ENCODE data around the gene ARHGAP45. TPM values are rescaled to one million over a fixed set of nuclear protein-coding genes. Genes with fewer than 3 reads are reported as not detected.

The ARHGAP45 gene
- total RNA-seq, 1 donor from 2014 or later, result 26.2 TPM

DNA sequence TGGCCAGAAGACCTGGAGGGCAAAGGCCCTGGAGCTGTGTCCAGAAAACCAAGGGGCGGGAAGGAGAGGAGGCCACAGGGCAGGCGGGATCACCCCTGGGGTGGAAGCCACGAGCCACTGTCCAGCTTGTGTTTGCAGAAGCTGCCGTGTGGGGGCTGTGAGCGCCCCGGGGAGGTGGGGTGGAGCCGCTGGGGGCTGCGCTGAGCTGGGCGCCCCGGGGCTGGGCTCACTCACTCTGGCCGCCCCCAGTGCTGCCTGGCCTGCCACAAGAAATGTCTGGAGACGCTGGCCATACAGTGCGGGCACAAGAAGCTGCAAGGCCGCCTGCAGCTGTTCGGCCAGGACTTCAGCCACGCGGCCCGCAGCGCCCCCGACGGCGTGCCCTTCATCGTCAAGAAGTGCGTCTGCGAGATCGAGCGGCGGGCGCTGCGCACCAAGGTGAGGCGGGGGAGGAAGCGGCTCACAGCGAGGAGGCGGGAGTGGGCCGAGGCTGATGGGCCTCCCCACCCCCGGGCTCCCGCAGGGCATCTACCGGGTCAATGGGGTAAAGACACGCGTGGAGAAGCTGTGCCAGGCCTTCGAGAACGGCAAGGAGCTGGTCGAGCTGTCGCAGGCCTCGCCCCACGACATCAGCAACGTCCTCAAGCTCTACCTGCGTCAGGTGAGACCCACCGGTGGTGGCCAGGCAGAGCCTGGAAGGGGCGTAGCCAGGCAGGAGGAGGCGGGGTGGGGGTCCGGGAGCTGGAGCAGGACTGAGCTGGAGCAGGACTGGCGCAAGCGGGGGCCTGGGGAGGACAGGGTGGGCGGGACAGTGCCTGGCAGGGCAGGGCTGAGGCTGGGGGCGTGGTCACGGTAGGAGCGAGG is 14.6 kb downstream of the ARHGAP45 start:
- intact Hi-C loops (cut with DNase I), result no loop called here
- ATAC-seq, result no peak

DNA sequence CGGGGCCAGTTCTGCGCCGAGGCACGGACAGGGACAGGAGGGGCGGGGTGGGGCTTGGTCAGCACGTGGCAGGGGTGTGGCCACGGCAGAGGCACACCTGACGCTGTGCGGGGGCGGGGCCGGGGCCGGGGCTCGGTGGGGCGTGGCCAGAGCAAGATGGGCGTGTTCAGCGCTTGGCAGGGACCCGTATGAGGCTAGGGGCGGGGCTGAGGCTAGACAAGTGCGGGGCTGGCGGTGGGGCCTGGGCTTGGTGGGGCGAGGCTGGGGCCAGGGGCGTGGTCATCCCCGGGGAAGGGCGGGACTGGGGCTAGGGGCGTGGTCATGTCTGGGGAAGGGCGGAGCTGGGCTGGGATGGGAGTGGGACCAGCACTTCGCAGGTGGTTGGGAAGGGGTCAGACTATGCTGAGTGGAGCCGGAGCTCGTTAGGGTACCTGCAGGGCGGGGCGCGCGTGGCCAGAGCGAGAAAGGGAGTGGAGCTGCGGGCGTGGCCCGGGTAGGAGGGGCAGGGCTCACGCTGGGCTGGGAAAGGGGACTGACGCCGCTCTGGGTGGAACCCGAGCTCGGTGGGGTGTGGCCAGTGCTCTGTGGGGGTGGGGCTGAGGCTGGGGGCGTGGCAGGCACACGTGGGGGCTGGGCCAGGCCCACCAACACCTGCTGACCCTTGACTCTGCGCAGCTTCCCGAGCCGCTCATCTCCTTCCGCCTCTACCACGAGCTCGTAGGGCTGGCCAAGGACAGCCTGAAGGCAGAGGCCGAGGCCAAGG is 15.4 kb downstream of the ARHGAP45 start:
- ATAC-seq (peak; percentile 52), DNase-seq (ENCODE audit: low spot score) (no peak)
- intact Hi-C loops (cut with DNase I), result no loop called here

More for the DNA sequence above, 14.6 kb downstream of the ARHGAP45 start:
- peak; percentile 57 for DNase-seq (ENCODE audit: low spot score)

DNA sequence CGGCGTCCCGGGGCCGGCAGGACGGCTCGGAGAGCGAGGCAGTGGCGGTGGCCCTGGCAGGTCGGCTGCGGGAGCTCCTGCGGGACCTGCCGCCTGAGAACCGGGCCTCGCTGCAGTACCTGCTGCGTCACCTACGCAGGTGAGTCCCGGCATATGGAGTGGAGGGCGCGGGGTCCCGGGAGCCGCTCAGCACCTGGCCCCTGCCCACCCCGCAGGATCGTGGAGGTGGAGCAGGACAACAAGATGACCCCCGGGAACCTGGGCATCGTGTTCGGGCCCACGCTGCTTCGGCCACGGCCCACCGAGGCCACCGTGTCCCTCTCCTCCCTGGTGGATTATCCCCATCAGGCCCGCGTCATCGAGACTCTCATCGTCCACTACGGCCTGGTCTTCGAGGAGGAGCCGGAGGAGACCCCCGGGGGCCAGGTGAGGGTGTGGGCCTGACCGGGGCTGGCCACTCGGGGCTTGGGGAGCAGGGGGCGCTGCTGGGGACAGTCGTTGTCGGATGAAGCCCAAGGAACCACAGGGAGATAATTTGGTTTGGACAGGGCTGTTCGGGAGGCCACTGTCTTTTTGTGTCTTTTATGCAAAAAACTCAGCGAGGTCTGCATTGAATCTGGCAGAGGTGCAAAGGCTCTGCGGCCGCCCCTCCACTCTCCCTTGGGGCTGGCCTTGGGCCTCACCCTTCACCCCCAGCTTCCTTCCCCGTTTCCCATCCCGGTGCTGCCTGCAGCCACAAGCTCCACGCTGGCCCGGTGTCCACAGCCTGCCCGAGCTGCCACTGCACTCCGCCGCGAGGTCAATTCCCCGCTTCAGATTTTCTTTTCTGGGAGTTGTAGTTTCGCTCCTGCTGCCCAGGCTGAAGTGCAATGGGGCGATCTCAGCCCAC is 16.2 kb downstream of the ARHGAP45 start:
- no peak for ATAC-seq
- intact Hi-C loops (cut with DNase I), result no loop called here
- DNase-seq (ENCODE audit: low spot score), result no peak

DNA sequence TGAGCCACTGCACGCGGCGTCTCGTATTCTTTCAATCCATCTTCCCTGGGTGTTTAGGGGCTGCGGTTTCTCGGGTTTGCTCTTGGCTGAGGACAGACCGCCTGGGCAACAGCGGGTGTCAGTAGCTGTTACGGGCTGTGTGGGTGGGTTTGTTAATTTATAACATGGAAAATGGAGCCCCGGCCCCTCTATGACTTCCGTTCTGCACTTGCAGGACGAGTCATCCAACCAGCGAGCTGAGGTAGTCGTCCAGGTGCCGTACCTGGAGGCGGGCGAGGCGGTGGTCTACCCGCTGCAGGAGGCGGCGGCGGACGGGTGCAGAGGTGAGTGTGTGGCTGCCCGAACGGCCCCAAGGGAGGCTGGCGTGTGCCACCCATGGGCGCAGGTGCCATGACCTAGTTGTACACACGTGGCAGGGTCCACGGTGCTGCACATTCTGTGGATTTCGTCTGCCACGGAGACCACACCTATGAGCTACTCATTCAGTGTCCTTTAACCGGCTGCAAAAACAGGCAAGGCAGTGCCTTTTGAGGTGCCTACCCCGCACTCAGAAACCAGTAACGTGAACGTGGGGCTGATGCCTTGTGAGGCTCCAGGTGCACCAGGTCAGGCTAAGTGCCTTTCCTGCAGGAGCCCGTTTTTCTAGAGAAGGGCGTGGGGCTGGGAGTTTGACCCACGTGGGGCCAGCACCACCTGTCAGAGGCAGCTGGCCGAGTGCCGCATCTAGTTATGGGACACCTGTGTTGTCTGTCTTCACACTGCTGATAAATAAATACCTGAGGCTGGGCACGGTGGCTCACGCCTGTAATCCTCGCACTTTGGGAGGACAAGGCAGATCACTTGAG is 17.3 kb downstream of the ARHGAP45 start:
- ATAC-seq (no peak), DNase-seq (ENCODE audit: low spot score) (no peak)
- intact Hi-C loops (cut with DNase I), result no loop called here

DNA sequence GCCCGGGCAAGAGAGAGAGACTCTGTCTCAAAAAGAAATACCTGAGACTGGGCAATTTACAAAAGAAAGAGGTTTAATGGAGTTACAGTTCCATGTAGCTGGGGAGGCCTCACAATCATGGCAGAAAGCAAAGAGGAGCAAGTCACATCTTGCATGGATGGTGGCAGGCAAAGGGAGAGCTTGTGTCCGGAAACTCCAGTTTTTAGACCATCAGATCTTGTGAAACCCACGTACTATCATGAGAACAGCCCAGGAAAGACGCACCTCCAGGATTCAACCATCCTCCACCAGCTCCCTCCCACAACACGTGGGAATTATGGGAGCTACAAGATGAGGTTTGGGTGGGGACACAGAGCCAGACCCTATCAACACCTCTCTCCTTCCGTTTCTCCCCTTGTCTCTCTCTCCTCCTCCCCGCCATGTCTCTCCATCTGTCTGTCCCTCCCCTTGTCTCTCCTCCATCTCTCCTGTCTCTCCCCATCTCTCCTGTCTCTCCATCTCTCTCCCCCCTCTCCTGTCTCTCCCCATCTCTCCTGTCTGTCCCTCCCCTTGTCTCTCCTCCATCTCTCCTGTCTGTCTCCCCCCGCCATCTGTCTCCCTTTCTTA is 18.2 kb downstream of the ARHGAP45 start:
- no peak for DNase-seq (ENCODE audit: low spot score)
- intact Hi-C loops (cut with DNase I), result no loop called here

DNA sequence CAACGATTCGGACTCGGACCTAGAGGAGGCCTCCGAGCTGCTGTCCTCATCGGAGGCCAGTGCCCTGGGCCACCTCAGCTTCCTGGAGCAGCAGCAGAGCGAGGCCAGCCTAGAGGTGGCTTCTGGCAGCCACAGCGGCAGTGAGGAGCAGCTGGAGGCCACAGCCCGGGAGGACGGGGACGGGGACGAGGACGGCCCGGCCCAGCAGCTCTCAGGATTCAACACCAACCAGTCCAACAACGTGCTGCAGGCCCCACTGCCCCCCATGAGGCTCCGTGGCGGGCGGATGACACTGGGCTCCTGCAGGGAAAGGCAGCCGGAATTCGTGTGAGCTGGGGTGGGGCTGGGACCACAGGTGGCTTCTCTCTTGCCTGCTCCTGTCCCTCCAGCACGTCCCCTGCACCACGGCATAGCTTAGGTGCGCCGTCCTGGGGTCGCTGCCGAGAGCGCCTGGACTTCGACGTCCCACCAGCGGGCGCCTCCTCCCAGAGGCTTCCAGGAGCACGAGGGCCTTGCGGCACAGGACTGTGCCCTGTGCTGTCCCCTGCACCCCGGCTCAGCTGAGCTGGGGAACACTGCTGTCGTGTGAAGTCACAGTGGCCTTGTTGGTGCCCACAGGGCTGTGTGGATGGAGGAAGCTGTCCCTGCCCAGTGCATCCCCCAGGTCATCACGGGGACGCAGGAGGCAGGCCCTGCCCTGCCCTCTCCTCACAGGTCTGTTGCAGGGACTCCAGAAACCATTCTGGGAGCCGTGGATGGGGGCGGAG is 18.9 kb downstream of the ARHGAP45 start:
- no peak for DNase-seq (ENCODE audit: low spot score)
- intact Hi-C loops (cut with DNase I), result no loop called here

More for the DNA sequence above, 18.2 kb downstream of the ARHGAP45 start:
- no peak for ATAC-seq

DNA sequence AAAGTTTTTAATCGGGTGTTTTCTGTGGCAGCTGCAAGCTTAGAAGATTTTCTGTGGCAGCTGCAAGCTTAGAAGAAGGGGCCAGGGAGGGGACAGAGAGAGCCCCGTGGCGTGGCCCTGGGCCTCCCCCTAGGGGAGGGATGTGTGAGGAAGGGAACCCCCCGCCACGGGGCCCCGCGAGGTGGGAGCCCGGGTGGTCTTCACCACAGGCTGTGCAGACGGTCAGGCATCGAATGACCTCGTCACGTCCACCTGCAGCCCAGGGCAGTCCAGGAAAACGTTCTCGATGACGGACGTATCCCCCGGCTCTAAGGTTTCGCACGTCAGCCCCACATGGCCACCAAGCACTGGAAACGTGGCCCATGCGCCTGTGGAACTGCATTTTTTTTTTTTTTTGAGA is 19.6 kb downstream of the ARHGAP45 start:
- DNase-seq (ENCODE audit: low spot score) (no peak), ATAC-seq (no peak)
- intact Hi-C loops (cut with DNase I), result no loop called here

More for the DNA sequence above, 18.9 kb downstream of the ARHGAP45 start:
- no peak for ATAC-seq

DNA sequence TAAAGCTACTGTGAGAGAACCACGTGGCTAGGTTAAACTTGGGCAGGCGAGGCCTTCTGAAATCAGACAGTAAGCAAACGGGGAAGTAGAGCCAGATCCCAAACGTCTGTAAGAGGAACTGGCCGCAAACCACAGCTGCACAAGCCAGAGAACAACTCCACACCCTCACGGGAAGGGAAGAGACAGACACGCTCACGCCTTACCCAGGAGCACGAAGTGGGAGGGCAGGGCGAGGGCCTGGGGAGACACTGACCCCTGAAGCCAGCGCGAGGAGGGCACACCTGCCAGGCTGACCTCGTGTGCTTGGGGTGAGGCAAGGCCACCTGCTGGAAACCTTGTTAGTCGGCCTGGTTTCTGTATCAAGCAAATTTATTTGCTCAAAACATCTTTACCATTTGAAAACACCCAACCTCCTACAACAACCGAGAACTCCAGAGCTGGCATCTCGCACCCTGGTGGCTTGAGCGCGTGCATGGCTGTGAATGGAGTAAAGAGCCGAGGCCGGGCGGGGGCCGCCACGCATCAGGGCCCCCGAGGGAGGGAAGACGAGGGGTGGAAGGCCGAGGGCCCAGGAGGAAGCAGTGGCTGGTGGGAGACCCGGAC is 20.9 kb downstream of the ARHGAP45 start:
- intact Hi-C loops (cut with DNase I), result no loop called here
- ATAC-seq (peak; percentile 86), DNase-seq (ENCODE audit: low spot score) (no peak)

DNA sequence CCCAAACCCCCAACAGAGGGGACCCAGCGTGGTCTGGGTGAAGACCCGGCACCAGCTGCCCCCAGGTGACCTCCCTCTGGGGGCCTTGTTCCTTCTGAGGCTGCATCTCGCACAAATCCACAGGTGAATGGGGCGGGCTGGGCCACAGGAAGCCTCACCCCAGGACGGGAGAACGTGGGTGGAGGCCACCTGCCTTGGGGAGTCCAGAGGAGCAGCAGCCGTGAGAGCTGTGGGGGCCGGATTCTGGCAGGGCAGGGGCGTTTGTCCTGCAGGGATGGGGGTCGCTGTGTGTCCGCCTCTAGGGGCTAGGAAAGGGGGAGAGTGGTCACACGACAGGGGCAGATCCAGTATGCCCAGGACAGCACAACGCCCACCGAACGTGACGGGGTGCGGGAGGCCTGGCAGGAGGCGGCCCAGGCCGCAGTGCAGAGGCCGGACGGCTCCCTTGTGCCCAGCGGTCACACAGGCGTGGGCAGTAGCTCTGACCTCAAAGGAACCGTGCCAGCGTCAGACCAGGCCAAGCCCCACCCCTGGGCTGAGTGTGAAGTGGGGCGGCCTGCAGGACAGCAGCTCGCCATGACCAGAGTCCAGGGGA is 21.5 kb downstream of the ARHGAP45 start:
- ATAC-seq (peak; percentile 51), DNase-seq (ENCODE audit: low spot score) (no peak)
- intact Hi-C loops (cut with DNase I), result no loop called here

DNA sequence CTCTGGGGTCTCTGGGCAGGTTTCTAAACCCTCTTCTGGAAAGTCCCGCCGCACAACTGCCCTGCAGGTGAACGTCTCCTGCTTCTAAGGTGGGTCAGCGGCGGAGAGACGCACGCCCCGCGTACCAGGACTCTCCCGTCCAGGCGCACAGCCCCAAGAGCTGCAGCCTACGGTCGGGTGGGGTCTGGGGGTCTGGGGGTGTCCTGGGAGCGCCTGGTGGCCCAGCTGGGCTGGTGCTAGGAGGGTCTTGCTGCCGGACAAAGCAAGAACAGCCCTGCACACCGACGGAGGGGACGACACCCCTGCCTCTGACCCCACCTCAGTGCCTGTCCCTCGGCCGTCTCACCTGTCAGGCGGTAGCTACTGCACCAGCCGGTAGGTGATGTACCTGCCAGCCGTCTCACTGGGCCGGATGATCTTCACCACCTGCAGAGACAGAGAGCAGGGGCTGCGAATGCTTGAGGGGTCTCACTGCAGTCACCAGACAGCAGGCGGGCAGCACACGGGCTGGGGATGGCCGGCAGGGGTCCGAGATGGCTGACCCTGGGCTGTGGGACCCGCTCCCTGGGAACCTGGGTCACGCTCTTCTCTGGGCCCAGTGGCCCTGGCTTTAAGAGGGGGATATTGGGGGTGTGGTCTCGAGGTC is 22.3 kb downstream of the ARHGAP45 start:
- ATAC-seq (no peak), DNase-seq (ENCODE audit: low spot score) (no peak)
- intact Hi-C loops (cut with DNase I), result no loop called here

DNA sequence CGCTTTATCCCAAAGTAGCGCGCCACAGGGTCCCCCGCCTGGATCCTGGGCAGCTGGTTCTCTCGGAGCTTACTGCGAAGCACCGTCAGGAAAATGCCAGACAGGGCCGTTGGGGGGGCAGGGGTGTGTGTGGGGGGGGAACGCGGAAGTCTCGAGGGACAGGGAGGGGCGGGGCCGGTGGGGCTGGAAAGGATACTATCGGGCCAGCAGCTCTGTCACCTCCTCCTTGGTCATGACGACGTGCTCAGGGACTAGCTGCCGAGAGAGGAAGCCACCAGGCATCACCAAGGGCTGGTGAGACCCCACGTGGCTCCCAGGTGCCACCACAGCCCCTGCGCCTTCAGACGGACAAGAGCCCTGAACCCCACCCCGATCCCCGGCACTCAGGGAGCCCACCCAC is 22.9 kb downstream of the ARHGAP45 start:
- intact Hi-C loops (cut with DNase I), result loop anchor here (5.0 kb wide), 1 partner anchor 53 kb away; no protein-coding TSS in a partner anchor
- DNase-seq (ENCODE audit: low spot score) (no peak), ATAC-seq (no peak)

DNA sequence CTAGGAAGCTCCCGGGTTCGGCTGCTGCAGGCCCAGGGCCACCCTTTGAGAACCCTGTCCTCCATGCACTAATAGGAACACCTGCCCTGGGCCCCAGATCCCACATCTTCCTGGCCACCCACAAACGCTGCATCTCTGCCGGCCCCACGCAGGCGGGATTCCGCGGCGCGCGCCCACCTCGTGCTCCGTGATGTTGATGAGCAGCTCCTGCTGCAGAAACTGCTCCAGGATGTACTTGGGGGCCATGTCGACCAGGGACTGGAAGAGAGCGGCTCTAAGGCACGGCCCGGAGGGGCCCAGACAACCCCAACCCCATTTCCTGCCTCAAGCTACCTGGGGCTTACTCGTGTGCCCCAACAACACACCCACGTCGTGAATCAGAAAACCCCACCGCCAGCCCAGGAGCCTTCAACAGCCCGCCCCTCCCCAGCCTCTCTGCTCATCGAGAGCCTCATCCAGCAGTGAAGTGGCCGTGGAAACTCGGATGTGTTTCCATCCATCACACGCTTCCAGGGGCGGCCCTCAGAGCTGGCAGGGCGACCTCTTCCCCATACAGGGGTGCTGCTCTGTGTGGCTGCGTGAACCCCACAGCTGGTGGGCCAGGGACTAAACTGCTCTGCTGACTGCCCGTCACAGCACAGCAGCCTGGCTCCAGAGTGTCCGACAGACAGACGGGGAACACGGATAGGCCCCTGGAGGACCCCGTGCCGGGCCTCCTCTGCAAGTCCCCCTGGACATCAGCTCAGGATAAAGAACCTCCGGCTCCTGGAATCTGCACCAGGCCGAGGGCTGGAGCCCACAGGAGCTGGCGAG is 24.0 kb downstream of the ARHGAP45 start:
- no peak for ATAC-seq
- no peak for DNase-seq (ENCODE audit: low spot score)
- intact Hi-C loops (cut with DNase I), result loop anchor here (5.0 kb wide), 1 partner anchor 54 kb away; no protein-coding TSS in a partner anchor

DNA sequence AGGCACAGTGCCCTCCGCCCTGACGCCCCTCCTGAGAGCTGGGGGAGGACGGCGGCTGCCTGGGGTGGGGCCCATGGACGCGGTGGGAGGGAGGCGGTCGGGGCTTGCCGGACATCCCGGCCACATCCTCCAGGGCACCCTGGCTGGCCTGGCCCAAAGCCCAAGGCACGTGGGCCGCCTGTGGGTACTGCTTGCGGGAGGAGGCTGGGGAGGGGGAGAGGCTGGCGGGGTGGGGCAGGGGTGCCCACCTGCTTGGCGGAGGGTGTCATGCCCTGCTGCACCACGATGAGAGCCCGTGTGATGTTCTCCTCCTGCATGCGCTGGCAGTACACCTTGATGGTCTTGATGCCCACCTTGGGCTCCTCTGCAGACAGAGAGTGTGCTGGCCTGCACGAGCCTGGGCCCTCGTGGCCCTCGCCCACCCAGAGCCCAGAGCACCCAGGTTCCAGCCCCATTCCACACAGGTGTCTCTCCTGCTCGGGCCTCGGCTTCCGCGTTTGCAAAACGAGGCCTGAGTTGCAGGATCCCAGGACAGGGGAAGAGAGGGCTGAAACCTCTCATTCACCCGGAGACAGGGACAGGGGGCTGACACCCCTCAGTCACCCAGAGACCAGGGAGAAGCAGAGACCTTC is 24.7 kb downstream of the ARHGAP45 start:
- ATAC-seq, result no peak
- intact Hi-C loops (cut with DNase I), result loop anchor here (5.0 kb wide), 1 partner anchor 54 kb away; no protein-coding TSS in a partner anchor
- no peak for DNase-seq (ENCODE audit: low spot score)

DNA sequence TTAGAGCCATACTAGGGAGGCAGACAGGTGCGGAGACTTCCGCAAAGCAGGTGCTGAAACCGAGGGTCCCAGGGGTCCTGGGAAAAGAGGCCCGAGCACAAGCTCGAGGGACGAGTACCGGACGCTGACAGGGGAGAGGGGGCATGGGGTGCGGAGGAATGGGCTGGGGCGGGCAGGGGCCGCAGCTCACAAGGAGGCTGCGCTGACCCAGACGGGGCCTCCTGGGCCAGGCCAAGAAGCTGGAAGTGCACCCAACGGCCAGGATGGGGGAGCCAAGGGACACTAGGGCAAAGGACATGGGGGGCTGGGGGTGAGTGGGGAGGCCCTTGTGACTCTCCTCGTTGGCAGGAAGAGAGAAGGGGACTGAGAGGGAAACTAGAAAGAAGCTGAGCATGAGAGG is 26.4 kb downstream of the ARHGAP45 start:
- ATAC-seq (no peak), DNase-seq (ENCODE audit: low spot score) (no peak)
- intact Hi-C loops (cut with DNase I), result loop anchor here (5.0 kb wide), 1 partner anchor 56 kb away; no protein-coding TSS in a partner anchor

Measured in sciatic nerve (tissue), 2 donors.